CD14-positive monocyte (primary cell): ENCODE data around the gene FOXP1. TPM values are rescaled to one million over a fixed set of nuclear protein-coding genes. Genes with fewer than 3 reads are reported as not detected.

Source experiments
- DNase-seq, 3 donors: peaks; one replicate each; pipeline ENCODE4 v3.0.0-alpha.2; 2011 to 2022
- H2AFZ ChIP-seq: 2 replicates; pipeline ENCODE4 v1.6.0; 2012; ENCODE audit warnings: mild to moderate bottlenecking, low read depth, low read length, inconsistent platforms; ENCODE audit not compliant: insufficient read depth, poor library complexity, severe bottlenecking
- H3K27ac ChIP-seq, 2 donors: 1 replicate in 1 of 2; 2 replicates in 1 of 2; pipeline ENCODE4 v1.5.1; 2012 to 2013; ENCODE audit warnings: low read length in 2 of 2, control low read depth in 1 of 2, inconsistent platforms in 1 of 2, low read depth in 1 of 2, mild to moderate bottlenecking in 1 of 2
- H3K27me3 ChIP-seq, 2 donors: one replicate each; pipeline versions ENCODE4 v1.6.0 to v1.6.1; 2011 to 2013; ENCODE audit warnings: low read length in 2 of 2; ENCODE audit not compliant: control insufficient read depth in 2 of 2, insufficient read depth in 2 of 2
- H3K36me3 ChIP-seq, 2 donors: replicated peaks in 1 of 2; 1 replicate in 1 of 2; 2 replicates in 1 of 2; pipeline versions ENCODE4 v1.5.1 to v1.6.1; 2012 to 2013; ENCODE audit warnings: low read length in 2 of 2, control low read depth in 1 of 2, inconsistent platforms in 1 of 2, mild to moderate bottlenecking in 1 of 2; ENCODE audit not compliant: insufficient read depth in 2 of 2, control insufficient read depth in 1 of 2
- H3K4me1 ChIP-seq, 2 donors: 1 replicate in 1 of 2; 2 replicates in 1 of 2; pipeline versions ENCODE4 v1.5.1 to v1.6.1; 2012 to 2013; ENCODE audit warnings: low read length in 2 of 2, control low read depth in 1 of 2, inconsistent platforms in 1 of 2, mild to moderate bottlenecking in 1 of 2, moderate library complexity in 1 of 2; ENCODE audit not compliant: insufficient read depth in 2 of 2, control insufficient read depth in 1 of 2
- H3K4me2 ChIP-seq: replicated peaks from 2 replicates; pipeline ENCODE3; 2012; ENCODE audit warnings: low read length, moderate library complexity, mild to moderate bottlenecking; ENCODE audit not compliant: poor library complexity, severe bottlenecking; ENCODE audit errors: extremely low read depth
- H3K4me3 ChIP-seq, 3 experiments: fragments of 200-600 bp in 1 of 3; sonication (generic) in 1 of 3; replicated peaks in 1 of 3; 1 replicate in 2 of 3; 2 replicates in 1 of 3; pipeline ENCODE4 v1.5.1; 2011 to 2013; ENCODE audit warnings: low read length in 3 of 3, mild to moderate bottlenecking in 3 of 3, control low read depth in 2 of 3, low read depth in 2 of 3, inconsistent platforms in 1 of 3, moderate library complexity in 1 of 3
- H3K79me2 ChIP-seq: 2 replicates; pipeline ENCODE4 v1.6.0; 2012; ENCODE audit warnings: mild to moderate bottlenecking, control low read depth, inconsistent platforms, low read length, moderate library complexity; ENCODE audit not compliant: insufficient read depth
- H3K9ac ChIP-seq: 2 replicates; pipeline ENCODE4 v1.6.0; 2017; ENCODE audit warnings: low read length, mild to moderate bottlenecking; ENCODE audit not compliant: insufficient read depth, poor library complexity, severe bottlenecking
- H3K9me3 ChIP-seq, 2 donors: replicated peaks in 1 of 2; 1 replicate in 1 of 2; 2 replicates in 1 of 2; pipeline versions ENCODE4 v1.5.1 to v1.6.1; 2012 to 2013; ENCODE audit warnings: low read length in 2 of 2, control low read depth in 1 of 2; ENCODE audit not compliant: control insufficient read depth in 1 of 2, insufficient read depth in 1 of 2
- H4K20me1 ChIP-seq: 2 replicates; pipeline ENCODE4 v1.6.0; 2012; ENCODE audit warnings: mild to moderate bottlenecking, low read length, control low read depth, moderate library complexity; ENCODE audit not compliant: insufficient read depth
- H3K27ac Mint-ChIP-seq, 7 donors: one replicate each; pipeline ENCODE4 v1.8.0; 2020; ENCODE audit warnings: mild to moderate bottlenecking in 7 of 7, mixed read lengths in 7 of 7, moderate library complexity in 6 of 7, inconsistent platforms in 2 of 7
- H3K27me3 Mint-ChIP-seq, 3 donors: one replicate each; pipeline ENCODE4 v1.8.0; 2021 to 2022; ENCODE audit warnings: low read depth in 3 of 3, mild to moderate bottlenecking in 3 of 3, mixed read lengths in 3 of 3, moderate library complexity in 3 of 3, inconsistent platforms in 1 of 3
- H3K36me3 Mint-ChIP-seq, 2 donors: one replicate each; pipeline ENCODE4 v1.8.0; 2020; ENCODE audit warnings: mixed read lengths in 2 of 2, inconsistent platforms in 1 of 2, mild to moderate bottlenecking in 1 of 2
- H3K4me1 Mint-ChIP-seq: one replicate; pipeline ENCODE4 v1.8.0; 2020; ENCODE audit warnings: mild to moderate bottlenecking, mixed read lengths
- H3K4me3 Mint-ChIP-seq, 2 donors: one replicate each; pipeline ENCODE4 v1.8.0; 2020; ENCODE audit warnings: mild to moderate bottlenecking in 2 of 2, mixed read lengths in 2 of 2, moderate library complexity in 1 of 2
- H3K9me3 Mint-ChIP-seq, 7 donors: one replicate each; pipeline ENCODE4 v1.8.0; 2020 to 2022; ENCODE audit warnings: mixed read lengths in 7 of 7, mild to moderate bottlenecking in 6 of 7, moderate library complexity in 6 of 7, inconsistent platforms in 2 of 7
- WGBS: methylation state at CpG from one replicate; pipeline ENCODE4 v1.1.5; 2013; ENCODE audit warnings: missing lambda C conversion rate; ENCODE audit not compliant: insufficient coverage; 5-methylcytosine and 5-hydroxymethylcytosine counted together
- intact Hi-C, 2 donors: fragments of 100-400 bp; cut with micrococcal nuclease; formaldehyde crosslinking; loops; one replicate each; pipeline versions ENCODE4 v1.15.0 to v1.15.1; 2023
- polyA plus RNA-seq, 3 donors: library from polyadenylated mRNA; depleted of rRNA in 1 of 3; unstranded in 2 of 3; stranded (reverse) in 1 of 3; fragments of 300-500 nt in 2 of 3; fragments of >200 nt in 1 of 3; fragmentation: Illumina TruSeq in 2 of 3; gene quantifications; 1 replicate in 2 of 3; 2 replicates in 1 of 3; pipeline ENCODE4 v1.2.3, GENCODE V29; 2012 to 2021
- TF ChIP-seq, protein P1 (sequence below): fragments of 200-600 bp; IDR thresholded peaks from one replicate; pipeline ENCODE4 v1.8.0; 2022; ENCODE audit warnings: antibody characterized with exemption, mild to moderate bottlenecking

FOXP1 gene
- polyA plus RNA-seq, 3 donors = 25.7 to 42.6 (median 27.8) TPM

DNA sequence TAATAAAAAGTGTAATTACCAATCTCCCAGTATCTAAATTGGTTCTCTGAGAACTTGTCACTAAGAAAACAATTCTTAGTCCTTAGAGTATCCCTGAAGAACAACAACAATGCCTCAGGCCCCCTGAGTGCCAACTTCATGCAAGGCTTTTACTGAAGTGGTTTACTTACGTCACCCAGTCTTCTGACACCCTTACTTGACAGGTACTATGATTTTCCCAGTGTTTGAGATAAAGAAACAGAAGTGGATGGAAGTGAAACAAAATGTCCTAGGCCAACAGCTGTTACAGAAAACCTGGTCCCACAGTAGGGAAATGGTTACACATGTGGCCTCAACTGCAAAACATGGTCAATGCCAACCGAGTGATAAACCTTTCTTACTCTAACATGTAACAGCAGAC is 331.1 kb downstream of the FOXP1 start:
- Mint-ChIP-seq H3K27me3 (no peaks in the 10 kb centered on the region), H3K9me3 (no peaks in the 10 kb centered on the region), H3K4me1 (peaks cover 25% of the 10 kb centered on the region), H3K36me3 (peaks cover 2 to 7% of the 10 kb centered on the region in 2 donors), H3K4me3 (no peak overlapping the region), H3K27ac (peak overlapping the region in 3 of 7 donors; percentile 13 to 71 (median 18))
- peaks cover 38% of the 10 kb centered on the region for H4K20me1 ChIP-seq
- H3K9ac ChIP-seq = no peak overlapping the region
- no peak overlapping the region for H3K4me3 ChIP-seq
- H3K27me3 ChIP-seq = no peaks in the 10 kb centered on the region
- DNase-seq = no peak
- peaks cover 20% of the 10 kb centered on the region for H3K79me2 ChIP-seq
- H3K4me2 ChIP-seq = no peak overlapping the region
- H3K27ac ChIP-seq = peak overlapping the region in 1 of 2 donors; percentile 43
- intact Hi-C loops = no loop called here
- TF ChIP-seq, protein P1, sequence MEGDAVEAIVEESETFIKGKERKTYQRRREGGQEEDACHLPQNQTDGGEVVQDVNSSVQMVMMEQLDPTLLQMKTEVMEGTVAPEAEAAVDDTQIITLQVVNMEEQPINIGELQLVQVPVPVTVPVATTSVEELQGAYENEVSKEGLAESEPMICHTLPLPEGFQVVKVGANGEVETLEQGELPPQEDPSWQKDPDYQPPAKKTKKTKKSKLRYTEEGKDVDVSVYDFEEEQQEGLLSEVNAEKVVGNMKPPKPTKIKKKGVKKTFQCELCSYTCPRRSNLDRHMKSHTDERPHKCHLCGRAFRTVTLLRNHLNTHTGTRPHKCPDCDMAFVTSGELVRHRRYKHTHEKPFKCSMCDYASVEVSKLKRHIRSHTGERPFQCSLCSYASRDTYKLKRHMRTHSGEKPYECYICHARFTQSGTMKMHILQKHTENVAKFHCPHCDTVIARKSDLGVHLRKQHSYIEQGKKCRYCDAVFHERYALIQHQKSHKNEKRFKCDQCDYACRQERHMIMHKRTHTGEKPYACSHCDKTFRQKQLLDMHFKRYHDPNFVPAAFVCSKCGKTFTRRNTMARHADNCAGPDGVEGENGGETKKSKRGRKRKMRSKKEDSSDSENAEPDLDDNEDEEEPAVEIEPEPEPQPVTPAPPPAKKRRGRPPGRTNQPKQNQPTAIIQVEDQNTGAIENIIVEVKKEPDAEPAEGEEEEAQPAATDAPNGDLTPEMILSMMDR = no peak
- H2AFZ ChIP-seq = no peak overlapping the region
- H3K4me1 ChIP-seq = peaks cover 20 to 24% of the 10 kb centered on the region in 2 donors
- 100% methylated on average over 1 of the region's 2 CpGs for WGBS
- H3K9me3 ChIP-seq = no peaks in the 10 kb centered on the region
- H3K36me3 ChIP-seq = no peaks in the 10 kb centered on the region

- Mint-ChIP-seq H3K27ac (peak overlapping the region in 3 of 7 donors; percentile 6 to 89 (median 48)), H3K36me3 (peaks cover 0 to 1% of the 10 kb centered on the region in 2 donors), H3K4me1 (peaks cover 25% of the 10 kb centered on the region), H3K9me3 (no peaks in the 10 kb centered on the region), H3K27me3 (no peaks in the 10 kb centered on the region), H3K4me3 (no peak overlapping the region)
- Histone ChIP-seq H4K20me1 (peaks cover 39% of the 10 kb centered on the region), H3K9ac (no peak overlapping the region), H3K79me2 (peaks cover 23% of the 10 kb centered on the region), H3K27me3 (no peaks in the 10 kb centered on the region), H3K4me1 (peaks cover 20 to 25% of the 10 kb centered on the region in 2 donors), H3K9me3 (no peaks in the 10 kb centered on the region), H3K27ac (peak overlapping the region in 1 of 2 donors; percentile 34), H3K4me3 (no peak overlapping the region), H3K36me3 (no peaks in the 10 kb centered on the region), H3K4me2 (no peak overlapping the region), H2AFZ (no peak overlapping the region)
- TF ChIP-seq, protein P1 = no peak
- intact Hi-C loops = no loop called here
- 100% methylated on average over 2 of the region's 8 CpGs for whole genome bisulfite sequencing
- no peak for DNase-seq
Measured at GRCh38 chr3:71251156-71251775, 332.3 kb downstream of the FOXP1 start.
